ENCODE data around the gene XK. TPM values are rescaled to one million over a fixed set of nuclear protein-coding genes. Genes with fewer than 3 reads are reported as not detected.

Gene XK
- total RNA-seq, 1 experiment from 2014 or later: 0.30 TPM

DNA sequence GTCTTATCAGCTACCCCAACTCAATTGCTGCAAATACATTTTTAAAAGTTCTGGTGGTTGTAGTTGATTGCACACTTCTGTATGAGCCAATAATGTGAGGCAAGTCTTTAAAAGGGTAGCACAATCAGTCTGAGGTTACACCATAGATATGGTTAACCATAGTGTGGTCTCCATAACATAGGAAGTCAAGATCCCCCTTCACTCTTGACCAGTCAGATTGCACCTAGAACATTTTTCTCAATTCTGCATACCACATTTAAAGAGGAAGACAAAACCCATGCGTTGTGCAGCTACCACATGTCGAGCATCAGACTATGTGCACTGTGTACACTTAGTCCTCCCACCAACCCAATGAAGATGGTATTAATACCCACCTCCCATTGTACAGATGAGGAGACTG is 67.8 kb downstream of the XK start:
- H3K4me3 ChIP-seq (ENCODE audit: low read depth, low read length, poor library complexity, severe bottlenecking): no peak overlapping the region
- CTCF ChIA-PET: no interaction called here
- TF ChIP-seq EZH2 (IDR thresholded peaks at IDR 0.05; ENCODE audit: borderline replicate concordance, low read depth, low read length, poor library complexity, severe bottlenecking): no peak
- TF ChIP-seq, protein P1, sequence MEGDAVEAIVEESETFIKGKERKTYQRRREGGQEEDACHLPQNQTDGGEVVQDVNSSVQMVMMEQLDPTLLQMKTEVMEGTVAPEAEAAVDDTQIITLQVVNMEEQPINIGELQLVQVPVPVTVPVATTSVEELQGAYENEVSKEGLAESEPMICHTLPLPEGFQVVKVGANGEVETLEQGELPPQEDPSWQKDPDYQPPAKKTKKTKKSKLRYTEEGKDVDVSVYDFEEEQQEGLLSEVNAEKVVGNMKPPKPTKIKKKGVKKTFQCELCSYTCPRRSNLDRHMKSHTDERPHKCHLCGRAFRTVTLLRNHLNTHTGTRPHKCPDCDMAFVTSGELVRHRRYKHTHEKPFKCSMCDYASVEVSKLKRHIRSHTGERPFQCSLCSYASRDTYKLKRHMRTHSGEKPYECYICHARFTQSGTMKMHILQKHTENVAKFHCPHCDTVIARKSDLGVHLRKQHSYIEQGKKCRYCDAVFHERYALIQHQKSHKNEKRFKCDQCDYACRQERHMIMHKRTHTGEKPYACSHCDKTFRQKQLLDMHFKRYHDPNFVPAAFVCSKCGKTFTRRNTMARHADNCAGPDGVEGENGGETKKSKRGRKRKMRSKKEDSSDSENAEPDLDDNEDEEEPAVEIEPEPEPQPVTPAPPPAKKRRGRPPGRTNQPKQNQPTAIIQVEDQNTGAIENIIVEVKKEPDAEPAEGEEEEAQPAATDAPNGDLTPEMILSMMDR (conservative IDR thresholded peaks at IDR 0.05; ENCODE audit: low read depth, low read length): no peak
- H3K36me3 ChIP-seq (ENCODE audit: insufficient read depth, low read length, poor library complexity, severe bottlenecking): no peaks in the 10 kb centered on the region
- no peaks in the 10 kb centered on the region for H3K9me3 ChIP-seq (ENCODE audit: low read depth, low read length, poor library complexity, severe bottlenecking)
- H3K27me3 ChIP-seq (replicated peaks; ENCODE audit: insufficient read depth, low read depth, low read length, poor library complexity): no peaks in the 10 kb centered on the region
- no peaks in the 10 kb centered on the region for H3K4me1 ChIP-seq (ENCODE audit: insufficient read depth, low read length, poor library complexity, severe bottlenecking)
- no peak overlapping the region for H3K27ac ChIP-seq (ENCODE audit: low read depth, low read length, poor library complexity, severe bottlenecking)
- DNase-seq (ENCODE audit: low spot score): no peak
- POLR2A ChIA-PET (ENCODE audit: low non-redundant PET): interaction anchor here (0.5 kb wide), 1 partner anchor 30 kb away, joined by 3 read pairs; no protein-coding TSS in a partner anchor
- BruUV-seq (replicated peaks): no TSS peak
- intact Hi-C loops (cut with micrococcal nuclease; ENCODE audit: unreplicated experiment): no loop called here

DNA sequence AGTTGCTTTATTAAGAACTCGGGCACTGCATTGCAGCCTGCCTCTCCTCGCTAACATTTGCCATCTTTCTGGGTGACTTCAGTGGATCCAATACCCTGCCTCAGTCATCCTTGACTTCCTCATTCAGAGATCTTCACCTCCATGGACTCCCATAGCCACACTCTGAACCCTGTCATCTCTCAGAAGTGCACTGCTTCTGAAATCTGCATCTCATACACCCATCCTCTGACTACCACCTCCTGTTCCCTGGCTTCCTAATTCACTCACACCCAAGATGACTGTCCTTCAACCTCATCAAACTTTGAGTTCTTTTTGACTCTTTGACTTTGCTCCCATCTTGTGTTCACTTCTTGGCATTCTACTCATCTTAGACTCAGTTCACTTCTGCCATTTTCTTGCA is 68.9 kb downstream of the XK start:
- ChIA-PET CTCF (no interaction called here), POLR2A (ENCODE audit: low non-redundant PET) (no interaction called here)
- H3K27me3 ChIP-seq (replicated peaks; ENCODE audit: insufficient read depth, low read depth, low read length, poor library complexity): no peaks in the 10 kb centered on the region
- TF ChIP-seq, protein P1 (conservative IDR thresholded peaks at IDR 0.05; ENCODE audit: low read depth, low read length): no peak
- TF ChIP-seq EZH2 (IDR thresholded peaks at IDR 0.05; ENCODE audit: borderline replicate concordance, low read depth, low read length, poor library complexity, severe bottlenecking): no peak
- no peaks in the 10 kb centered on the region for H3K9me3 ChIP-seq (ENCODE audit: low read depth, low read length, poor library complexity, severe bottlenecking)
- no peak overlapping the region for H3K27ac ChIP-seq (ENCODE audit: low read depth, low read length, poor library complexity, severe bottlenecking)
- H3K36me3 ChIP-seq (ENCODE audit: insufficient read depth, low read length, poor library complexity, severe bottlenecking): no peaks in the 10 kb centered on the region
- H3K4me1 ChIP-seq (ENCODE audit: insufficient read depth, low read length, poor library complexity, severe bottlenecking): no peaks in the 10 kb centered on the region
- intact Hi-C loops (cut with micrococcal nuclease; ENCODE audit: unreplicated experiment): no loop called here
- BruUV-seq (replicated peaks): no TSS peak
- H3K4me3 ChIP-seq (ENCODE audit: low read depth, low read length, poor library complexity, severe bottlenecking): no peak overlapping the region
- no peak for DNase-seq (ENCODE audit: low spot score)

DNA sequence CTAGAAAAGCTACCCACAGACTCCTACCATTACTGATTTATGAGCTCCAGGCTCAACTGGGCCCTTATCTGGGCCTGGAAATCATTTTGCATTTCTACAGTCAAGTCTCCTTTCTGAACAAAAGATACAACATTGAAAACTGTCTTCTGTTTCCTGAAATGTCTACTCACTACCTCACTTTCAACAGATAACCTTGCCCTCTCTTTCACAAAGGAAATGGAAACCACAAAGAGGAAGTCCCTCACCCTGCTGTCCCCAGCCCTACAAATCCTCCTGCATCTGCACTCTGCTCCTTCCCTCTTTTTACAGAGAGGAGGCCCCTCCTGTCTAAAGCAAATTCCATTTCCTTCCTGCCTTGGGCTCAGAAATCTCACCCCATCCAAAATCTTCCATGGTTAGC is 69.4 kb downstream of the XK start:
- BruUV-seq (replicated peaks): no TSS peak
- DNase-seq (ENCODE audit: low spot score): no peak
- ChIA-PET CTCF (no interaction called here), POLR2A (ENCODE audit: low non-redundant PET) (no interaction called here)
- Histone ChIP-seq H3K9me3 (ENCODE audit: low read depth, low read length, poor library complexity, severe bottlenecking) (no peaks in the 10 kb centered on the region), H3K36me3 (ENCODE audit: insufficient read depth, low read length, poor library complexity, severe bottlenecking) (no peaks in the 10 kb centered on the region), H3K27ac (ENCODE audit: low read depth, low read length, poor library complexity, severe bottlenecking) (no peak overlapping the region), H3K27me3 (replicated peaks; ENCODE audit: insufficient read depth, low read depth, low read length, poor library complexity) (no peaks in the 10 kb centered on the region), H3K4me1 (ENCODE audit: insufficient read depth, low read length, poor library complexity, severe bottlenecking) (no peaks in the 10 kb centered on the region), H3K4me3 (ENCODE audit: low read depth, low read length, poor library complexity, severe bottlenecking) (no peak overlapping the region)
- TF ChIP-seq EZH2 (IDR thresholded peaks at IDR 0.05; ENCODE audit: borderline replicate concordance, low read depth, low read length, poor library complexity, severe bottlenecking): no peak
- TF ChIP-seq, protein P1 (conservative IDR thresholded peaks at IDR 0.05; ENCODE audit: low read depth, low read length): no peak
- intact Hi-C loops (cut with micrococcal nuclease; ENCODE audit: unreplicated experiment): no loop called here
